ENCODE measurements around the gene IFNL1.
"Not testable (repeated sequence)": the region's sequence is repeated elsewhere in the genome, so short reads cannot be mapped to it uniquely, and the experiment has no call there.

Gene IFNL1

DNA sequence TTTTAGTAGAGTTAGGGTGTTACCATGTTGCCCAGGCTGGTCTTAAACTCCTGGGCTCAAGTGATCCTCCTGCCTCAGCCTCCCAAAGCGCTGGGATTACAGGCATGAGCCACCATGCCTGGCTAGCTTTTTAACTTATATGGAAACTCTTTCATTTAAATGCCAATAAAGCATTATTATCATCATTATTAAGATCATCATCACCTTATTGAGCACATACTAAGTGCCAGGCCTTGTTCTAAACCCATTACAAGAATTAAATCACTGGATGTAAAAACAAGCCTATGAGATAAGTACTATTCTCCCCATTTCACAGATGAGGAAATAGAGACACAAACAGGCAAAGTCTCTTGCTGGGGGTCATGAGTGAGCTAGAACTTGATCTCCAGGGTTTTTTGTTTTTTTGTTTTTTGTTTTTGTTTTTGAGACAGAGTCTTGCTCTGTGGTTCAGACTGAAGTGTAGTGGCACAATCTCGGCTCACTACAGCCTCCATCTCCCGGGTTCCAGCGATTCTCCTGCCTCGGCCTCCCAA lies 38.3 kb downstream of the IFNL1 start:
- no peak overlapping the region for H3K4me3 ChIP-seq (ENCODE audit: control insufficient read depth, low read depth, low read length)
- DNase-seq (ENCODE audit: low read depth): no peak
- TF ChIP-seq, protein P1, sequence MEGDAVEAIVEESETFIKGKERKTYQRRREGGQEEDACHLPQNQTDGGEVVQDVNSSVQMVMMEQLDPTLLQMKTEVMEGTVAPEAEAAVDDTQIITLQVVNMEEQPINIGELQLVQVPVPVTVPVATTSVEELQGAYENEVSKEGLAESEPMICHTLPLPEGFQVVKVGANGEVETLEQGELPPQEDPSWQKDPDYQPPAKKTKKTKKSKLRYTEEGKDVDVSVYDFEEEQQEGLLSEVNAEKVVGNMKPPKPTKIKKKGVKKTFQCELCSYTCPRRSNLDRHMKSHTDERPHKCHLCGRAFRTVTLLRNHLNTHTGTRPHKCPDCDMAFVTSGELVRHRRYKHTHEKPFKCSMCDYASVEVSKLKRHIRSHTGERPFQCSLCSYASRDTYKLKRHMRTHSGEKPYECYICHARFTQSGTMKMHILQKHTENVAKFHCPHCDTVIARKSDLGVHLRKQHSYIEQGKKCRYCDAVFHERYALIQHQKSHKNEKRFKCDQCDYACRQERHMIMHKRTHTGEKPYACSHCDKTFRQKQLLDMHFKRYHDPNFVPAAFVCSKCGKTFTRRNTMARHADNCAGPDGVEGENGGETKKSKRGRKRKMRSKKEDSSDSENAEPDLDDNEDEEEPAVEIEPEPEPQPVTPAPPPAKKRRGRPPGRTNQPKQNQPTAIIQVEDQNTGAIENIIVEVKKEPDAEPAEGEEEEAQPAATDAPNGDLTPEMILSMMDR (IDR thresholded peaks at IDR 0.05; ENCODE audit: control insufficient read depth, insufficient read depth, low read depth, low read length, missing control alignments): no peak

DNA sequence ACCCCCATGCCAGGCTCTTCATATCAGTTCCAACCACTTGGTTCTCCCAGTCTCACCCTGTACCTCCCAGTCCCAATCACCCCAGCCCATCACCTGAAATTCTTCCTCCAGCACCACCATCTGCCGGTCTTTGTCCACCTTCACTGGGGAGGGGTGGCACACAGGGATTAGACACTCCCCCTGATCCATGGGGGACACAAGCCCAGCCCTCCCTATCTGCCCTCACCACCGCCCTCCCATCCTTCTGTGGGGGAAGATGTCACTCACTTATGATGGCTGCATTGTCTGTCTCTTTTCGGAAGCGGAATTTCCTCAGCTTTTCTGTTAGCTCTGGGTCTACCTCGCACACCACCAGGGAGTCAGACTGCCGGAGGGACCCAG lies 39.0 kb downstream of the IFNL1 start:
- H3K4me3 ChIP-seq (ENCODE audit: control insufficient read depth, low read depth, low read length): no peak overlapping the region
- no peak for DNase-seq (ENCODE audit: low read depth)
- TF ChIP-seq, protein P1 (IDR thresholded peaks at IDR 0.05; ENCODE audit: control insufficient read depth, insufficient read depth, low read depth, low read length, missing control alignments): no peak

DNA sequence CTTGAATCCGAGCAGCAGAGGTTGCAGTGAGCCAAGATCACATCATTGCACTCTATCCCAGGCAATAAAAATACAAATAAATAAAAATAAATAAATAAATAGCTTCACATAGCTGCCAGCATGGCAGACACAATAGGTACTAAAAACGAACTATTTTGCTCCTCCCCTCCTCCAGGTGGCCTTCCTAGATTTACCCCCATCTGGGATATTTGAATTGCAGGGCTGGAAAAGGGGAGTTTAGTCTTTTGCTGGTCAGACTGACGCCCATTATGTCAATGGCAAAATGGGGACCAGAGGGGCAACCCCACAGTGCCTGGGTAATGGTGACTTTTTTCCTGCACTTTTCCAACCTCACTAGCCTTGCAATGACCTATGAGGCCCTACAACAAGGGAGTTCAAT lies 40.3 kb downstream of the IFNL1 start:
- no peak overlapping the region for H3K4me3 ChIP-seq (ENCODE audit: control insufficient read depth, low read depth, low read length)
- TF ChIP-seq, protein P1 (IDR thresholded peaks at IDR 0.05; ENCODE audit: control insufficient read depth, insufficient read depth, low read depth, low read length, missing control alignments): no peak
- no peak for DNase-seq (ENCODE audit: low read depth)

DNA sequence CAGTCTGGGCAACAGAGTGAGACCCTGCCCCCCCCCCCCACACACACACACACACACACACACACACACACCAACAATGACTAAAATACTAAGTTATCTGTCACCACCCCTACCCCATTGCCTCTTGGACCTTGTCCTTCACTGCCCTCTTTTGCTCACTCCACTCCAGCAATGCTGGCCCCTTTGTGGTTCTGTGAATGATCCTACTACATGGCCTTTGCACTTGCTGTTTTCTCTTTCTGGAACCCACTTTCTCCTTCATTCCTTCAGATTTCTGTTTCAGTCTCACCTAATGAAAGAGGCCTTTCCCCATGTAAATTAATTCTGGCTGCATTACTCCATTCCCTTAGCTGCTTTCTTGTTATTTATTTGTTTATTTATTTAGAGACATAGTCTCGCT lies 43.5 kb downstream of the IFNL1 start:
- no peak for DNase-seq (ENCODE audit: low read depth)
- TF ChIP-seq, protein P1 (IDR thresholded peaks at IDR 0.05; ENCODE audit: control insufficient read depth, insufficient read depth, low read depth, low read length, missing control alignments): no peak
- H3K4me3 ChIP-seq (ENCODE audit: control insufficient read depth, low read depth, low read length): no peak overlapping the region

DNA sequence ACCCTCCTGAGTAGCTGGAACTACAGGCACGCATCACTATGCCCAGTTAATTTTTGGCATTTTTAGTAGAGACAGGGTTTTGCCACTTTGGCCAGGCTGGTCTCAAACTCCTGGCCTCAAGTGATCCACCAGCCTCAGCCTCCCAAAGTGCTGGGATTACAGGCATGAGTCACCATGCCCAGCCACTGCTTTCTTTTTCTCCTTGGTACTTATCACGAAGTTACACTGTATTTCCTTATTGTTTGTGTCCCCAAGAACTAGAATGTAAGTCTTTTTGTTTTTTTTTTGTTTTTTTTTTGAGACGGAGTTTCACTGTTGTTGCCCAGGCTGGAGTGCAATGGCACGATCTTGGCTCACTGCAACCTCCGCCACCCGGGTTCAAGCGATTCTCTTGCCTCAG lies 43.9 kb downstream of the IFNL1 start:
- not testable (repeated sequence) for H3K4me3 ChIP-seq (ENCODE audit: control insufficient read depth, low read depth, low read length); DNase-seq (ENCODE audit: low read depth)

DNA sequence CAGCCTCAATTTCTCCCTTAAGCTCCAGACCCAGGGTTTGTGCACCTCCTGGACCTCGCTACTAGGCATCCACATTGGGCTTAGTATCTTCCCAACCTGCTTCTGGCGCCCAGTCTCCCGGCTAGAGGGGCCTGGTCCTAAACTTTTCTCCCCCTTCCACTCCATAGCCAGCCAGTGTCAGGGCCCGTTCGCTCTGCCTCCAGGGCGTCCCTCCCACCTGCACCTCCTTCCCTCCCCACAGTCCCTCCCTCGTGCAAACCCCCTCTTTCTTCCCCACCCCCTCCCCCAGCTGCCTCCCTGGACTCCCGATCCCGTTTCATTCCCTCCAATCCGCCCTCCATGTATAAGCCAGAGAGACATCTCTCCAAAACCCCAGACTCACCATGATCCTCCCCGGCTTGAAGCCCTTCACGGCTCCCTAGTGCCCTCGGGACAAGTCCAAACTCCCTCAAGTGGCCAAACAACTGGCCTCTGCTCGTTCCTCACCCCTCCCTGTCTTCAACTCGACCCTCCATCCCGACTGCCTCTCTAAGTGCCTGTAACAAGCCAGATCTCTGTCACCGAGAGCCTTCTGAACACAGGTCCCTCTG lies 45.0 kb downstream of the IFNL1 start:
- peak overlapping the region; percentile 86 for H3K4me3 ChIP-seq (ENCODE audit: control insufficient read depth, low read depth, low read length)
- TF ChIP-seq, protein P1 (IDR thresholded peaks at IDR 0.05; ENCODE audit: control insufficient read depth, insufficient read depth, low read depth, low read length, missing control alignments): peak; percentile 10
- DNase-seq (ENCODE audit: low read depth): no peak

DNA sequence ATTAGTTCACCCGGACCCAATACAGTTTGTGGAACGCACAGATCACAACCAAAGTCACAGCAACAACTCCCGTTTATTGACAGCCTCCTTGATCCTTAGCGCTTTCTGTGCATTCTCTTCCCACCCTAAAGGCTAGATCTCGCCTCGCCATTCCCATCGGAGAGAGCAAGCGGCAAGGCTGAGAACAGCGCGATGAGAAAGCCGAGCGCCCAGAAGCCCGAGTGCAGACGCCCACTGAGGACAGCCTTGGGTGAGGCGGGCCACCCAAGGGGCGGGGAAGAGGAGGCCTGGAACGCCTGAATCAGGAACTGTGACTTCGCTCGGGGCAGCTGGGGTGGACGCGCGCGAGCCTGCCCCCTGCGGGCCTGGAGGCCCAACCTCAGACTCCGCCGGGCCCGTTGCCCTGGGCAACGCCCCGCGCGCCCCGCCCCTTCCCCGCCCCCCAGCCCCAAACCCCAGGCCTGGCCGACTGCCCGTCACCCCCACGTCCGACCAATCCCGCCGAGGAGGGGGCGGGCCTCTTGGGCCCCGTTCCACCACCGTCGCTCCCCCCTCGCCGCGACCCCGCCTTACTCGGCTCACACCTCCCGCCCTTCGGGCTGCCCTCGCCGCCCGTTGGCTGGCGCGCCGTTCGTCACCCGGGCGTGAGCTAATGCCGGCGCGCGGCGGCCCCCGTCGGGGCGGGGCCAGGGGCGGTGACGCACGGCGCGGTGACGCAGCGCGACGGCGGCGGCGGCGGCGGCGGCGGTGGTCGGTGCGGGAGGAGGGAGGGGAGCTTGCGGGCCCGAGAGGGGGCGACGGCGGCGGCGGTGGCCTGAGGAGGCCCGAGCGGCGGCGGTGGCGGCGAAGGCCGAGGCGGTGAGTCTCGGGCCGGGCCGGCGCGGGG lies 45.8 kb downstream of the IFNL1 start, which contains the start of gene SAMD4B:
SAMD4B (plus strand) TSS at position 703 of the 886 bp plus-strand sequence. CDS start 14,473 bp downstream, outside the sequence.
- peak within 1 kb of the TSS; percentile 99 for H3K4me3 ChIP-seq (ENCODE audit: control insufficient read depth, low read depth, low read length)
- TF ChIP-seq, protein P1 (IDR thresholded peaks at IDR 0.05; ENCODE audit: control insufficient read depth, insufficient read depth, low read depth, low read length, missing control alignments): peak; percentile 67
- DNase-seq (ENCODE audit: low read depth): peak; percentile 88

Data from AG09309 (cell line).